Measurements from ENCODE around the gene CFAP119. TPM values are rescaled to one million over a fixed set of nuclear protein-coding genes. Genes with fewer than 3 reads are reported as not detected.

Gene CFAP119
- total RNA-seq, 1 experiment from 2014 or later = 11.7 TPM

DNA sequence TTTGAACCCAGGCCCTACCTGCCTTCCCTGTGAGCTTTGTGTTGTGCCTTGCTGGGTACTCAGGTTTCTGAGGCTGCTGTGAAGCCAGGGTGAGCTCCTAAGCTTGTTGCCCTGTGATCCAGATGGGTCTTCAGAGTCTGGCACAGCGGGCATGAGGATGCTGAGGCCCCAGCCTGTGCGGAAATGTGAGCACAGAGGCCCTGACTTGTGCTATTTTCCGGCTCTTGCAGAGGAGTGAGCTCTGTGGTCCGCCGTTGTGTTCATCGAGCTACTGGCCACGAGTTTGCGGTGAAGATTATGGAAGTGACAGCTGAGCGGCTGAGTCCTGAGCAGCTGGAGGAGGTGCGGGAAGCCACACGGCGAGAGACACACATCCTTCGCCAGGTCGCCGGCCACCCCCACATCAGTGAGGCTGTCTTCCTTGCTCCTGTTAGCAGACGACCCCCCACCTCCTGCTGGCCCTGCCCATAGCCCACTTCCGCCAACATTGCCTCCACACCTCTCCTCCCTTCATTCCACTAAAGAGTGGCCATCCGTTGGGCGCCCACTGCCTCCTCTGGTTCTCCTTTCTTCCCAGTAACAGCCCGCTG, 10.9 kb downstream of the CFAP119 start:
- CTCF ChIA-PET = no interaction called here
- TF ChIP-seq, protein P1, sequence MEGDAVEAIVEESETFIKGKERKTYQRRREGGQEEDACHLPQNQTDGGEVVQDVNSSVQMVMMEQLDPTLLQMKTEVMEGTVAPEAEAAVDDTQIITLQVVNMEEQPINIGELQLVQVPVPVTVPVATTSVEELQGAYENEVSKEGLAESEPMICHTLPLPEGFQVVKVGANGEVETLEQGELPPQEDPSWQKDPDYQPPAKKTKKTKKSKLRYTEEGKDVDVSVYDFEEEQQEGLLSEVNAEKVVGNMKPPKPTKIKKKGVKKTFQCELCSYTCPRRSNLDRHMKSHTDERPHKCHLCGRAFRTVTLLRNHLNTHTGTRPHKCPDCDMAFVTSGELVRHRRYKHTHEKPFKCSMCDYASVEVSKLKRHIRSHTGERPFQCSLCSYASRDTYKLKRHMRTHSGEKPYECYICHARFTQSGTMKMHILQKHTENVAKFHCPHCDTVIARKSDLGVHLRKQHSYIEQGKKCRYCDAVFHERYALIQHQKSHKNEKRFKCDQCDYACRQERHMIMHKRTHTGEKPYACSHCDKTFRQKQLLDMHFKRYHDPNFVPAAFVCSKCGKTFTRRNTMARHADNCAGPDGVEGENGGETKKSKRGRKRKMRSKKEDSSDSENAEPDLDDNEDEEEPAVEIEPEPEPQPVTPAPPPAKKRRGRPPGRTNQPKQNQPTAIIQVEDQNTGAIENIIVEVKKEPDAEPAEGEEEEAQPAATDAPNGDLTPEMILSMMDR (conservative IDR thresholded peaks at IDR 0.05; ENCODE audit: low read depth, low read length) = no peak
- no peak for TF ChIP-seq EZH2 (IDR thresholded peaks at IDR 0.05; ENCODE audit: borderline replicate concordance, low read depth, low read length, poor library complexity, severe bottlenecking)
- intact Hi-C loops (cut with micrococcal nuclease; ENCODE audit: unreplicated experiment) = no loop called here
- no peak for DNase-seq (ENCODE audit: low spot score)
- Histone ChIP-seq H3K9me3 (ENCODE audit: low read depth, low read length, poor library complexity, severe bottlenecking) (no peaks in the 10 kb centered on the region), H3K4me1 (ENCODE audit: insufficient read depth, low read length, poor library complexity, severe bottlenecking) (no peaks in the 10 kb centered on the region), H3K27ac (ENCODE audit: low read depth, low read length, poor library complexity, severe bottlenecking) (no peak overlapping the region), H3K27me3 (replicated peaks; ENCODE audit: insufficient read depth, low read depth, low read length, poor library complexity) (no peaks in the 10 kb centered on the region), H3K36me3 (ENCODE audit: insufficient read depth, low read length, poor library complexity, severe bottlenecking) (peaks cover 14% of the 10 kb centered on the region), H3K4me3 (ENCODE audit: low read depth, low read length, poor library complexity, severe bottlenecking) (no peak overlapping the region)
- POLR2A ChIA-PET (ENCODE audit: low non-redundant PET) = no interaction called here
- no TSS peak for BruUV-seq (replicated peaks)

- no TSS peak for BruUV-seq (replicated peaks)
- no peak for TF ChIP-seq EZH2 (IDR thresholded peaks at IDR 0.05; ENCODE audit: borderline replicate concordance, low read depth, low read length, poor library complexity, severe bottlenecking)
- TF ChIP-seq, protein P1 (conservative IDR thresholded peaks at IDR 0.05; ENCODE audit: low read depth, low read length) = no peak
- CTCF ChIA-PET = no interaction called here
Measured at GRCh38 chr16:30750201-30750600, 11.7 kb downstream of the CFAP119 start.

DNA sequence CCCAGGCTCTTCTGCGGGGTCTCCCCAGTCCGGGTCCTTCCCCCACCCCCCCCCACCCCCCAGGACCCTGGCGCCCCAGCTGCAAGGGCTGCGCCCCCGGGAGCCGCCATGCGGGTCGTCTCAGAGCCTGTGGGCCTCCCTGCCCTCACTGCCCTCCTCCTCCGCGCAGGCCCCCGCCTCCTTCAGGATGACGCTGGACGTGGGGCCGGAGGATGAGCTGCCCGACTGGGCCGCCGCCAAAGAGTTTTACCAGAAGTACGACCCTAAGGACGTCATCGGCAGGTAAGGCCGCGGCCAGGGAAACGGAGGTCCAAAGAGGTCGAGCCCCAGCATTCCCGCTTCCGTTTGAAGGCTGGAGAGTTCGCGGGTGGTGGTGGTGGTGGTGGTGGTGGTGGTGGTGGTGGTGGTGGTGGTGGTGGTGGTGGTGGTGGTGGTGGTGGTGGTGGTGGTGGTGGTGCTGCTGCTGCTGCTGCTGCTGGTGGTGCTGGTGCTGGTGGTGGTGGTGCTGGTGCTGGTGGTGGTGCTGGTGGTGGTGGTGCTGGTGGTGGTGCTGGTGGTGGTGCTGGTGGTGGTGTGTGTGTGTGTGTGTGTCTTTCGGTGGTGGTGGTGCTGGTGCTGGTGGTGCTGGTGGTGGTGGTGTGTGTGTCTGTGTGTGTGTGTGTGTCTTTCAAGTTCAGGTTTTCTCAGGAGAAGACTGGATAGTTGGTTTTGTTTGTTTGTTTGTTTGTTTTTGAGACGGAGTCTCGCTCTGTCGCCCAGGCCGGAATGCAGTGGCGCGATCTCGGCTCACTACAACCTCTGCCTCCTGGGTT, 13.0 kb downstream of the CFAP119 start:
- ChIA-PET CTCF (interaction anchor here (1.0 kb wide), 1 partner anchor 98 kb away, joined by 3 read pairs; no protein-coding TSS in a partner anchor), POLR2A (ENCODE audit: low non-redundant PET) (no interaction called here)
- intact Hi-C loops (cut with micrococcal nuclease; ENCODE audit: unreplicated experiment) = loop anchor here (5.0 kb wide), 1 partner anchor 173 kb away; the partner anchor contains the start of gene FBXL19
- Histone ChIP-seq H3K36me3 (ENCODE audit: insufficient read depth, low read length, poor library complexity, severe bottlenecking) (peaks cover 18% of the 10 kb centered on the region), H3K9me3 (ENCODE audit: low read depth, low read length, poor library complexity, severe bottlenecking) (no peaks in the 10 kb centered on the region), H3K27me3 (replicated peaks; ENCODE audit: insufficient read depth, low read depth, low read length, poor library complexity) (no peaks in the 10 kb centered on the region), H3K27ac (ENCODE audit: low read depth, low read length, poor library complexity, severe bottlenecking) (peak overlapping the region; percentile 84), H3K4me1 (ENCODE audit: insufficient read depth, low read length, poor library complexity, severe bottlenecking) (no peaks in the 10 kb centered on the region), H3K4me3 (ENCODE audit: low read depth, low read length, poor library complexity, severe bottlenecking) (peak overlapping the region; percentile 64)
- TF ChIP-seq, protein P1 (conservative IDR thresholded peaks at IDR 0.05; ENCODE audit: low read depth, low read length) = no peak
- TF ChIP-seq EZH2 (IDR thresholded peaks at IDR 0.05; ENCODE audit: borderline replicate concordance, low read depth, low read length, poor library complexity, severe bottlenecking) = no peak
- no peak for DNase-seq (ENCODE audit: low spot score)
- BruUV-seq (replicated peaks) = no TSS peak

More at GRCh38 chr16:30750201-30750600, 11.7 kb downstream of the CFAP119 start:
- Histone ChIP-seq H3K27ac (ENCODE audit: low read depth, low read length, poor library complexity, severe bottlenecking) (no peak overlapping the region), H3K4me1 (ENCODE audit: insufficient read depth, low read length, poor library complexity, severe bottlenecking) (no peaks in the 10 kb centered on the region), H3K4me3 (ENCODE audit: low read depth, low read length, poor library complexity, severe bottlenecking) (no peak overlapping the region), H3K9me3 (ENCODE audit: low read depth, low read length, poor library complexity, severe bottlenecking) (no peaks in the 10 kb centered on the region), H3K36me3 (ENCODE audit: insufficient read depth, low read length, poor library complexity, severe bottlenecking) (peaks cover 14% of the 10 kb centered on the region), H3K27me3 (replicated peaks; ENCODE audit: insufficient read depth, low read depth, low read length, poor library complexity) (no peaks in the 10 kb centered on the region)
- no peak for DNase-seq (ENCODE audit: low spot score)
- intact Hi-C loops (cut with micrococcal nuclease; ENCODE audit: unreplicated experiment) = no loop called here
- POLR2A ChIA-PET (ENCODE audit: low non-redundant PET) = no interaction called here
